Measurements from ENCODE around the gene MYCN. TPM values are rescaled to one million over a fixed set of nuclear protein-coding genes. Genes with fewer than 3 reads are reported as not detected.
"Not testable (repeated sequence)": the region's sequence is repeated elsewhere in the genome, so short reads cannot be mapped to it uniquely, and the experiment has no call there.

Gene MYCN
- polyA plus RNA-seq, 3 donors = not detected

DNA sequence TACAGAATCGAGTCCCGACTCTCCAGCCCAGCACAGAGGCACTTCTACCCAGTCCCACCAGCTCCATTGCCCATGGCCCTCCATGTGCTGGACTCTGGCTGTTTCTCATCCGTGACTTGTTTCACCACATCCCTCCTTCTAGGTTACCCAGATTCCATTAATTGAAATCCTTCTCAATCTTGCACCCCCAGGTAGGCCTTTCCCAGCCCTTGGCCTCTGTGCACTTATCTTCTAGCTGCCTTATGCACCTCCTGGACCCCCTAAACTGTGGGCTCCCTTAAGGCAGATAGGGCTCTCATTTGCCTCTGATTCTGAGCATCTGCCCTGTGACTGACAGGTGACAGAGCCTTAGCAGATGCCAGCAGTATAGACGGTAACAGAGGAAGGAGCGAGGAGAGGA is 9.2 kb downstream of the MYCN start:
- H3K9ac ChIP-seq (ENCODE audit: insufficient read depth, low read length, poor library complexity, severe bottlenecking) = no peak overlapping the region
- H3K9me3 ChIP-seq (replicated peaks in 1 of 2; ENCODE audit: control insufficient read depth in 1 of 2, insufficient read depth in 1 of 2, low read length in 2 of 2) = no peaks in the 10 kb centered on the region
- H2AFZ ChIP-seq (ENCODE audit: insufficient read depth, low read depth, low read length, poor library complexity, severe bottlenecking) = no peak overlapping the region
- no peak overlapping the region for H3K27ac ChIP-seq (ENCODE audit: low read depth in 1 of 2, low read length in 2 of 2)
- Mint-ChIP-seq H3K36me3 (no peaks in the 10 kb centered on the region), H3K27me3 (ENCODE audit: low read depth in 3 of 3) (peaks cover 14 to 20% (median 16%) of the 10 kb centered on the region in 3 donors), H3K4me1 (no peaks in the 10 kb centered on the region), H3K4me3 (no peak overlapping the region), H3K27ac (no peak overlapping the region), H3K9me3 (peaks cover 0 to 2% (median 0%) of the 10 kb centered on the region in 7 donors)
- no peak for DNase-seq
- no peaks in the 10 kb centered on the region for H3K79me2 ChIP-seq (ENCODE audit: insufficient read depth, low read length)
- no peak overlapping the region for H3K4me3 ChIP-seq (replicated peaks in 1 of 3; ENCODE audit: low read depth in 2 of 3, low read length in 3 of 3)
- no peaks in the 10 kb centered on the region for H3K4me1 ChIP-seq (ENCODE audit: control insufficient read depth in 1 of 2, insufficient read depth in 2 of 2, low read length in 2 of 2)
- H3K27me3 ChIP-seq (ENCODE audit: control insufficient read depth in 2 of 2, insufficient read depth in 2 of 2, low read length in 2 of 2) = peaks cover 1 to 7% of the 10 kb centered on the region in 2 donors
- TF ChIP-seq, protein P1, sequence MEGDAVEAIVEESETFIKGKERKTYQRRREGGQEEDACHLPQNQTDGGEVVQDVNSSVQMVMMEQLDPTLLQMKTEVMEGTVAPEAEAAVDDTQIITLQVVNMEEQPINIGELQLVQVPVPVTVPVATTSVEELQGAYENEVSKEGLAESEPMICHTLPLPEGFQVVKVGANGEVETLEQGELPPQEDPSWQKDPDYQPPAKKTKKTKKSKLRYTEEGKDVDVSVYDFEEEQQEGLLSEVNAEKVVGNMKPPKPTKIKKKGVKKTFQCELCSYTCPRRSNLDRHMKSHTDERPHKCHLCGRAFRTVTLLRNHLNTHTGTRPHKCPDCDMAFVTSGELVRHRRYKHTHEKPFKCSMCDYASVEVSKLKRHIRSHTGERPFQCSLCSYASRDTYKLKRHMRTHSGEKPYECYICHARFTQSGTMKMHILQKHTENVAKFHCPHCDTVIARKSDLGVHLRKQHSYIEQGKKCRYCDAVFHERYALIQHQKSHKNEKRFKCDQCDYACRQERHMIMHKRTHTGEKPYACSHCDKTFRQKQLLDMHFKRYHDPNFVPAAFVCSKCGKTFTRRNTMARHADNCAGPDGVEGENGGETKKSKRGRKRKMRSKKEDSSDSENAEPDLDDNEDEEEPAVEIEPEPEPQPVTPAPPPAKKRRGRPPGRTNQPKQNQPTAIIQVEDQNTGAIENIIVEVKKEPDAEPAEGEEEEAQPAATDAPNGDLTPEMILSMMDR (IDR thresholded peaks at IDR 0.05) = no peak
- intact Hi-C loops (cut with micrococcal nuclease) = no loop called here
- WGBS (ENCODE audit: insufficient coverage) = 91% methylated on average over 3 of the region's 5 CpGs
- no peaks in the 10 kb centered on the region for H4K20me1 ChIP-seq (ENCODE audit: insufficient read depth, low read length)
- no peak overlapping the region for H3K4me2 ChIP-seq (replicated peaks; ENCODE audit: extremely low read depth, low read length, poor library complexity, severe bottlenecking)
- no peaks in the 10 kb centered on the region for H3K36me3 ChIP-seq (replicated peaks in 1 of 2; ENCODE audit: control insufficient read depth in 1 of 2, insufficient read depth in 2 of 2, low read length in 2 of 2)

DNA sequence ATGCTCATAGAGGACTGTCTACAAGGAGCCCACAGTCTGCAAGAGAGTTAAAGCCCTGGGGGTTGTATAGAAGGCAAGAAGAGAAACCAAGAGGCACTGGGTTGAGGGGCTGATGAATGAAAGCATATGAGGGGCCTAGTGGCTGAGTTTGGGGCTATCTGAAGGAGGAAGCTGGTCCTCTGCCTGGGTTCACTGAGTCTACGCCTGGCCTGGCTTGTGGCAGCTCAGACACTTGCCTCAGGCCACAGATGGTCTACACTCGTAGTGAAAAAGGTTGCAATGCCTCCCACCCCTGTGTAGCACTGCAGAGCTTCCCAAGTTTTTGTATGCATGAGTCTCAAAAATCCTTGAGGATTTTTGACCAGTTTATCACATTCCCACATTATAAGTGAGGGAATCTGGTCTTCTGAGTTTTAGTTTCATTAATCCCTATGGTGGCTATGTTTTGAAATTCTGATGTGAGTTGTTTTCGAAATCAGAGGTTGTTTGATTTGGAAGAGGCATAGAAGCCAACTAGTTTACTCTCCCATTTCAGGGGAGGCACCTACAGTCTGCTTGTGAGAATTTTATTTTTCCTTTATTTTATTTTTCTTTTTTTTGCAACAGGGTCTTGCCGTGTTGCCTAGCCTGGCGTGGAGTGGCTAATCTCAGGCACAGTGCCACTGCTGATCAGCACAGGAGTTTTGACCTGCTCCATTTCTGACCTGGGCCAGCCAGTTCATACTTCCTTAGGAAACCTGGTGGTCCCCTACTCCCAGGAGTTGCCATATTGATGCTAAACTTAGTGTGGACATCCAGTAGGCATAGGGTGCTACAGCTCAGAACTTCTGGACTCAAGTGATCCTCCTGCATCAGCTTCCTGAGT is 10.0 kb downstream of the MYCN start:
- H3K27me3 ChIP-seq (ENCODE audit: control insufficient read depth in 2 of 2, insufficient read depth in 2 of 2, low read length in 2 of 2) = no peaks in the 10 kb centered on the region
- Mint-ChIP-seq H3K4me1 (no peaks in the 10 kb centered on the region), H3K36me3 (no peaks in the 10 kb centered on the region), H3K9me3 (peaks cover 0 to 2% (median 0%) of the 10 kb centered on the region in 7 donors), H3K4me3 (no peak overlapping the region), H3K27ac (no peak overlapping the region), H3K27me3 (ENCODE audit: low read depth in 3 of 3) (peaks cover 7 to 12% (median 8%) of the 10 kb centered on the region in 3 donors)
- TF ChIP-seq, protein P1 (IDR thresholded peaks at IDR 0.05) = no peak
- no peaks in the 10 kb centered on the region for H3K9me3 ChIP-seq (replicated peaks in 1 of 2; ENCODE audit: control insufficient read depth in 1 of 2, insufficient read depth in 1 of 2, low read length in 2 of 2)
- H3K27ac ChIP-seq (ENCODE audit: low read depth in 1 of 2, low read length in 2 of 2) = no peak overlapping the region
- no peak overlapping the region for H3K9ac ChIP-seq (ENCODE audit: insufficient read depth, low read length, poor library complexity, severe bottlenecking)
- no peaks in the 10 kb centered on the region for H4K20me1 ChIP-seq (ENCODE audit: insufficient read depth, low read length)
- no peak overlapping the region for H3K4me2 ChIP-seq (replicated peaks; ENCODE audit: extremely low read depth, low read length, poor library complexity, severe bottlenecking)
- no peaks in the 10 kb centered on the region for H3K4me1 ChIP-seq (ENCODE audit: control insufficient read depth in 1 of 2, insufficient read depth in 2 of 2, low read length in 2 of 2)
- no peak overlapping the region for H3K4me3 ChIP-seq (replicated peaks in 1 of 3; ENCODE audit: low read depth in 2 of 3, low read length in 3 of 3)
- no peak for DNase-seq
- 94% methylated on average over 4 of the region's 5 CpGs for WGBS (ENCODE audit: insufficient coverage)
- H3K79me2 ChIP-seq (ENCODE audit: insufficient read depth, low read length) = no peaks in the 10 kb centered on the region
- no peaks in the 10 kb centered on the region for H3K36me3 ChIP-seq (replicated peaks in 1 of 2; ENCODE audit: control insufficient read depth in 1 of 2, insufficient read depth in 2 of 2, low read length in 2 of 2)
- no peak overlapping the region for H2AFZ ChIP-seq (ENCODE audit: insufficient read depth, low read depth, low read length, poor library complexity, severe bottlenecking)
- intact Hi-C loops (cut with micrococcal nuclease) = no loop called here

DNA sequence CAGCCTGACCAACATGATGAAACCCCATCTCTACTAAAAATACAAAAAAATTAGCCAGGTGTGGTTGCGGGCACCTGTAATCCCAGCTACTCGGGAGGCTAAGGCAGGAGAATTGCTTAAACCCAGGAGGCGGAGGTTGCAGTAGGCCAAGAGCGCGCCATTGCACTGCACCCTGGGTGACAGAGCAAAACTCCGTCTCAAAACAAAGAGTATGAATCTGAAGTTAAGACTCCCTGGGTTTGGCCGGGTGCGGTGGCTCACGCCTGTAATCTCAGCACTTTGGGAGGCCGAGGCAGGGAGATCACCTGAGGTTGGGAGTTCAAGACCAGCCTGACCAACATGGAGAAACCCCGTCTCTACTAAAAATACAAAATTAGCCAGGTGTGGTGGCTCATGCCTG is 11.6 kb downstream of the MYCN start:
- H3K4me3 ChIP-seq (replicated peaks in 1 of 3; ENCODE audit: low read depth in 2 of 3, low read length in 3 of 3); H3K4me1 ChIP-seq (ENCODE audit: control insufficient read depth in 1 of 2, insufficient read depth in 2 of 2, low read length in 2 of 2); H3K27ac Mint-ChIP-seq; H3K36me3 Mint-ChIP-seq; H3K27me3 ChIP-seq (ENCODE audit: control insufficient read depth in 2 of 2, insufficient read depth in 2 of 2, low read length in 2 of 2); H3K4me3 Mint-ChIP-seq; intact Hi-C loops (cut with micrococcal nuclease); H3K79me2 ChIP-seq (ENCODE audit: insufficient read depth, low read length); H3K9ac ChIP-seq (ENCODE audit: insufficient read depth, low read length, poor library complexity, severe bottlenecking); H4K20me1 ChIP-seq (ENCODE audit: insufficient read depth, low read length); H3K9me3 Mint-ChIP-seq; H3K4me1 Mint-ChIP-seq; H3K36me3 ChIP-seq (replicated peaks in 1 of 2; ENCODE audit: control insufficient read depth in 1 of 2, insufficient read depth in 2 of 2, low read length in 2 of 2); H3K9me3 ChIP-seq (replicated peaks in 1 of 2; ENCODE audit: control insufficient read depth in 1 of 2, insufficient read depth in 1 of 2, low read length in 2 of 2); H2AFZ ChIP-seq (ENCODE audit: insufficient read depth, low read depth, low read length, poor library complexity, severe bottlenecking); H3K27ac ChIP-seq (ENCODE audit: low read depth in 1 of 2, low read length in 2 of 2); H3K4me2 ChIP-seq (replicated peaks; ENCODE audit: extremely low read depth, low read length, poor library complexity, severe bottlenecking); DNase-seq; H3K27me3 Mint-ChIP-seq (ENCODE audit: low read depth in 3 of 3): not testable (repeated sequence)
- WGBS (ENCODE audit: insufficient coverage) = 98% methylated on average over 6 of the region's 11 CpGs

Data from CD14-positive monocyte (primary cell).